Breast epithelium (tissue), 4 donors: ENCODE measurements around the gene AGPAT3. TPM values are rescaled to one million over a fixed set of nuclear protein-coding genes. Genes with fewer than 3 reads are reported as not detected.

Source experiments
- DNase-seq, 2 donors: peaks; one replicate each; pipeline ENCODE4 v3.0.0-alpha.2; 2019; ENCODE audit warnings: low spot score in 2 of 2
- H3K27ac ChIP-seq, 2 donors: fragments of 200-600 bp; sonication (generic) in 1 of 2; one replicate each; pipeline ENCODE4 v1.5.1; 2016 to 2019; ENCODE audit warnings: mild to moderate bottlenecking in 1 of 2
- H3K27me3 ChIP-seq, 2 donors: fragments of 200-600 bp; sonication (generic) in 1 of 2; one replicate each; pipeline versions ENCODE4 v1.5.1 to v1.6.0; 2017 to 2019; ENCODE audit warnings: control low read depth in 1 of 2, mild to moderate bottlenecking in 1 of 2
- H3K36me3 ChIP-seq: fragments of 200-600 bp; one replicate; pipeline ENCODE4 v1.5.1; 2019
- H3K4me1 ChIP-seq, 2 donors: fragments of 200-600 bp; sonication (generic); one replicate each; pipeline ENCODE4 v1.5.1; 2016 to 2019; ENCODE audit warnings: control low read depth in 1 of 2
- H3K4me3 ChIP-seq, 3 donors: fragments of 200-600 bp; sonication (generic); 1 replicate in 2 of 3; 2 replicates in 1 of 3; pipeline ENCODE4 v1.5.1; 2016 to 2019; ENCODE audit warnings: mild to moderate bottlenecking in 3 of 3, moderate library complexity in 2 of 3
- H3K9me3 ChIP-seq, 2 donors: fragments of 200-600 bp; sonication (generic) in 1 of 2; one replicate each; pipeline ENCODE4 v1.5.1; 2016 to 2019; ENCODE audit warnings: control low read depth in 1 of 2
- POLR2A ChIP-seq: fragments of 450-650 bp; IDR thresholded peaks from one replicate; pipeline ENCODE4 v1.6.1; 2016; ENCODE audit warnings: antibody characterized with exemption, mild to moderate bottlenecking, moderate library complexity
- POLR2AphosphoS5 ChIP-seq, 3 donors: sonication (generic); formaldehyde crosslinking; IDR thresholded peaks; one replicate each; pipeline ENCODE4 v1.6.1; 2017; ENCODE audit warnings: antibody characterized with exemption in 3 of 3
- intact Hi-C: fragments of 100-400 bp; cut with DNase I; formaldehyde crosslinking; loops from one replicate; pipeline ENCODE4 v1.15.1; 2023; ENCODE audit warnings: low total_unique reads
- total RNA-seq, 3 donors: library from RNA; depleted of rRNA; stranded (reverse); fragments of >200 nt; gene quantifications; one replicate each; pipeline ENCODE4 v1.1.0, GENCODE V29; 2016
- TF ChIP-seq, protein P1 (sequence below), 3 donors: fragments of 450-650 bp; IDR thresholded peaks; one replicate each; pipeline ENCODE4 v1.5.1; 2016 to 2017; ENCODE audit warnings: antibody characterized with exemption in 3 of 3, mild to moderate bottlenecking in 3 of 3, moderate library complexity in 3 of 3

Gene AGPAT3
- total RNA-seq, 3 donors from 2014 or later, result 27.2 to 35.8 (median 28.2) TPM

- Histone ChIP-seq H3K36me3 (no peaks in the 10 kb centered on the region), H3K27me3 (no peaks in the 10 kb centered on the region), H3K4me3 (no peak overlapping the region), H3K27ac (no peak overlapping the region), H3K9me3 (no peaks in the 10 kb centered on the region), H3K4me1 (peaks cover 0 to 8% of the 10 kb centered on the region in 2 donors)
- no peak for DNase-seq
- no peak for TF ChIP-seq POLR2A
- no peak for TF ChIP-seq POLR2AphosphoS5 (IDR thresholded peaks at IDR 0.05)
- TF ChIP-seq, protein P1, sequence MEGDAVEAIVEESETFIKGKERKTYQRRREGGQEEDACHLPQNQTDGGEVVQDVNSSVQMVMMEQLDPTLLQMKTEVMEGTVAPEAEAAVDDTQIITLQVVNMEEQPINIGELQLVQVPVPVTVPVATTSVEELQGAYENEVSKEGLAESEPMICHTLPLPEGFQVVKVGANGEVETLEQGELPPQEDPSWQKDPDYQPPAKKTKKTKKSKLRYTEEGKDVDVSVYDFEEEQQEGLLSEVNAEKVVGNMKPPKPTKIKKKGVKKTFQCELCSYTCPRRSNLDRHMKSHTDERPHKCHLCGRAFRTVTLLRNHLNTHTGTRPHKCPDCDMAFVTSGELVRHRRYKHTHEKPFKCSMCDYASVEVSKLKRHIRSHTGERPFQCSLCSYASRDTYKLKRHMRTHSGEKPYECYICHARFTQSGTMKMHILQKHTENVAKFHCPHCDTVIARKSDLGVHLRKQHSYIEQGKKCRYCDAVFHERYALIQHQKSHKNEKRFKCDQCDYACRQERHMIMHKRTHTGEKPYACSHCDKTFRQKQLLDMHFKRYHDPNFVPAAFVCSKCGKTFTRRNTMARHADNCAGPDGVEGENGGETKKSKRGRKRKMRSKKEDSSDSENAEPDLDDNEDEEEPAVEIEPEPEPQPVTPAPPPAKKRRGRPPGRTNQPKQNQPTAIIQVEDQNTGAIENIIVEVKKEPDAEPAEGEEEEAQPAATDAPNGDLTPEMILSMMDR (IDR thresholded peaks at IDR 0.05), result no peak
- intact Hi-C loops, result no loop called here
These were observed 68.7 kb downstream of the AGPAT3 start for GRCh38 chr21:43933680-43934079.

GRCh38 chr21:43934116-43934515, 69.1 kb downstream of the AGPAT3 start:
- peaks cover 0 to 8% of the 10 kb centered on the region in 2 donors for H3K4me1 ChIP-seq
- no peak overlapping the region for H3K4me3 ChIP-seq
- TF ChIP-seq POLR2A (no peak), POLR2AphosphoS5 (IDR thresholded peaks at IDR 0.05) (no peak)
- TF ChIP-seq, protein P1 (IDR thresholded peaks at IDR 0.05), result no peak
- no peaks in the 10 kb centered on the region for H3K9me3 ChIP-seq
- no peak overlapping the region for H3K27ac ChIP-seq
- intact Hi-C loops, result no loop called here
- H3K27me3 ChIP-seq, result no peaks in the 10 kb centered on the region
- DNase-seq, result no peak
- no peaks in the 10 kb centered on the region for H3K36me3 ChIP-seq

- DNase-seq, result no peak
- Histone ChIP-seq H3K4me1 (peaks cover 0 to 8% of the 10 kb centered on the region in 2 donors), H3K27ac (no peak overlapping the region), H3K27me3 (no peaks in the 10 kb centered on the region), H3K4me3 (no peak overlapping the region), H3K9me3 (no peaks in the 10 kb centered on the region), H3K36me3 (no peaks in the 10 kb centered on the region)
- intact Hi-C loops, result loop anchor here (5.0 kb wide), 1 partner anchor 68 kb away; the partner anchor contains the start of gene AGPAT3
- TF ChIP-seq, protein P1 (IDR thresholded peaks at IDR 0.05), result no peak
- TF ChIP-seq POLR2AphosphoS5 (IDR thresholded peaks at IDR 0.05) (no peak), POLR2A (no peak)
These were observed 70.0 kb downstream of the AGPAT3 start for GRCh38 chr21:43934716-43935705.

DNA sequence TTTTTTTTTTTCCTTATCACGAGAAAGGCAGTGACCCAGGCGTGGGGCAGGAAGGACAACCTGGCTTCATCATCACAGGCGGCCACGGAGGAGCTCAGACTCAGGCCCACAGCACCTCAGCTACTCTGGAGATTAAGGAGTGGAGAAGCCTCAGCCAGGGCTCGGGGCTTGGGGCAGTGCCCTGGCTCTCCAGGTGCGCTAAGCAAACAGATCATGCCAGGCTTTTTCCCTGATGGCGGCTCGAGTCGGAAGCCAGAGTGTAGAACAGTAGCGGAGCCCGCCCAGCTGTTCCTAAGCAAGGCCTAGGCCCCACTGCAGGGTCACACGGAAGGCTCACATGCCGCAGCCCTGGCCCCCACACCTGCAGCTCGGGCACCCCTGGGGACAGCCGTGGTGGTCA, 70.7 kb downstream of the AGPAT3 start:
- TF ChIP-seq POLR2A, result no peak
- no peak for TF ChIP-seq POLR2AphosphoS5 (IDR thresholded peaks at IDR 0.05)
- TF ChIP-seq, protein P1 (IDR thresholded peaks at IDR 0.05), result no peak
- Histone ChIP-seq H3K36me3 (no peaks in the 10 kb centered on the region), H3K4me1 (peaks cover 0 to 8% of the 10 kb centered on the region in 2 donors), H3K27ac (peak overlapping the region; percentile 68 to 83), H3K27me3 (no peaks in the 10 kb centered on the region), H3K9me3 (no peaks in the 10 kb centered on the region), H3K4me3 (peak overlapping the region in 1 of 3 donors; percentile 28)
- no peak for DNase-seq
- intact Hi-C loops, result loop anchor here (5.0 kb wide), 1 partner anchor 68 kb away; the partner anchor contains the start of gene AGPAT3
